GM23338 (cell line): ENCODE measurements around the gene ROS1. TPM values are rescaled to one million over a fixed set of nuclear protein-coding genes. Genes with fewer than 3 reads are reported as not detected.

Source experiments
- ATAC-seq: fragments of 200-7000 bp; cut with Tn5 transposase; 3 replicates; pipeline ENCODE4 v1.9.1; 2020
- DNase-seq: peaks from one replicate; pipeline ENCODE4 v3.0.0-alpha.2; 2015; ENCODE audit warnings: low spot score
- H2AFZ ChIP-seq: fragments of 200-600 bp; sonication (generic); 2 replicates; pipeline ENCODE4 v1.8.0; 2016; ENCODE audit warnings: antibody characterized with exemption, mild to moderate bottlenecking, moderate library complexity
- H3F3A ChIP-seq: fragments of 200-600 bp; sonication (generic); replicated peaks from 2 replicates; pipeline ENCODE4 v1.8.0; 2017; ENCODE audit warnings: antibody characterized with exemption, mixed run types, low read depth
- H3K27ac ChIP-seq: fragments of 200-600 bp; sonication (generic); 2 replicates; pipeline ENCODE4 v1.6.1; 2016; ENCODE audit warnings: low read depth
- H3K27me3 ChIP-seq: fragments of 200-600 bp; sonication (generic); 2 replicates; pipeline ENCODE4 v1.8.0; 2016; ENCODE audit warnings: mild to moderate bottlenecking, mixed run types, moderate library complexity; ENCODE audit not compliant: insufficient read depth
- H3K36me3 ChIP-seq: fragments of 200-600 bp; sonication (generic); 2 replicates; pipeline ENCODE4 v1.8.0; 2016; ENCODE audit warnings: mild to moderate bottlenecking; ENCODE audit not compliant: insufficient read depth
- H3K4me1 ChIP-seq: fragments of 200-600 bp; sonication (generic); 2 replicates; pipeline ENCODE4 v1.8.0; 2016; ENCODE audit warnings: mild to moderate bottlenecking, moderate library complexity; ENCODE audit not compliant: insufficient read depth
- H3K4me2 ChIP-seq: fragments of 200-600 bp; sonication (generic); 2 replicates; pipeline ENCODE4 v1.7.1; 2017; ENCODE audit warnings: mixed run types
- H3K4me3 ChIP-seq: fragments of 200-600 bp; sonication (generic); 2 replicates; pipeline ENCODE4 v1.6.1; 2016; ENCODE audit warnings: mixed run types
- H3K79me2 ChIP-seq: fragments of 200-600 bp; sonication (generic); replicated peaks from 2 replicates; pipeline ENCODE4 v1.8.0; 2017; ENCODE audit warnings: mild to moderate bottlenecking; ENCODE audit not compliant: insufficient read depth
- H3K9me2 ChIP-seq: fragments of 200-600 bp; sonication (generic); 2 replicates; pipeline ENCODE4 v1.8.0; 2017; ENCODE audit not compliant: insufficient read depth
- H4K20me1 ChIP-seq: fragments of 200-600 bp; sonication (generic); replicated peaks from 2 replicates; pipeline ENCODE4 v1.8.0; 2017; ENCODE audit warnings: mild to moderate bottlenecking; ENCODE audit not compliant: insufficient read depth
- H3K27ac Mint-ChIP-seq: 2 replicates; pipeline ENCODE4 v1.8.0; 2020; ENCODE audit warnings: inconsistent platforms, mild to moderate bottlenecking, moderate library complexity, mixed read lengths
- H3K27me3 Mint-ChIP-seq: 3 replicates; pipeline ENCODE4 v1.8.0; 2022; ENCODE audit warnings: low read depth, mild to moderate bottlenecking, moderate library complexity, mixed read lengths, inconsistent platforms; ENCODE audit not compliant: insufficient read depth, poor library complexity
- H3K36me3 Mint-ChIP-seq: 3 replicates; pipeline ENCODE4 v1.8.0; 2021; ENCODE audit warnings: low read depth, mild to moderate bottlenecking, inconsistent platforms, moderate library complexity, mixed read lengths
- H3K4me1 Mint-ChIP-seq: 3 replicates; pipeline ENCODE4 v1.8.0; 2020; ENCODE audit warnings: mild to moderate bottlenecking, inconsistent platforms, mixed read lengths
- H3K4me3 Mint-ChIP-seq: 3 replicates; pipeline ENCODE4 v1.8.0; 2021; ENCODE audit warnings: moderate library complexity, mild to moderate bottlenecking, inconsistent platforms, mixed read lengths
- H3K9me3 Mint-ChIP-seq: 3 replicates; pipeline ENCODE4 v1.8.0; 2020; ENCODE audit warnings: moderate library complexity, mild to moderate bottlenecking, inconsistent platforms, mixed read lengths
- ETS1 ChIP-seq: IDR thresholded peaks from 2 replicates; pipeline ENCODE4 v1.6.1; 2016; ENCODE audit warnings: antibody characterized with exemption
- JUNB ChIP-seq: IDR thresholded peaks from one replicate; pipeline ENCODE4 v1.6.1; 2016; ENCODE audit warnings: antibody characterized with exemption; ENCODE audit not compliant: unreplicated experiment
- NANOG ChIP-seq: IDR thresholded peaks from 2 replicates; pipeline ENCODE4 v1.6.1; 2016; ENCODE audit warnings: antibody characterized with exemption, borderline replicate concordance
- STAT1 ChIP-seq: IDR thresholded peaks from one replicate; pipeline ENCODE4 v1.6.1; 2016; ENCODE audit warnings: antibody characterized with exemption; ENCODE audit not compliant: unreplicated experiment
- ZNF114 ChIP-seq: fragments of 250-450 bp; sonication (Bioruptor Pico); IDR thresholded peaks from 2 replicates; pipeline ENCODE4 v1.5.0; 2020; ENCODE audit warnings: mild to moderate bottlenecking, moderate library complexity
- ZNF331 ChIP-seq: fragments of 250-450 bp; sonication (Bioruptor Pico); IDR thresholded peaks from 2 replicates; pipeline ENCODE4 v1.5.0; 2020; ENCODE audit warnings: low read depth, mild to moderate bottlenecking, moderate library complexity
- ZNF462 ChIP-seq: fragments of 250-450 bp; sonication (Bioruptor Pico); IDR thresholded peaks from 2 replicates; pipeline ENCODE4 v1.5.0; 2020; ENCODE audit warnings: mild to moderate bottlenecking, moderate library complexity
- polyA plus RNA-seq: library from polyadenylated mRNA; unstranded; fragments of >200 nt; fragmentation: Nextera tagmentation; extraction: Ambion mirVana; gene quantifications from 2 replicates; pipeline ENCODE4 v1.2.1, GENCODE V29; 2016
- total RNA-seq: library from RNA; depleted of rRNA; stranded (reverse); fragments of >200 nt; shearing (Covaris generic); gene quantifications from 2 replicates; pipeline ENCODE4 v1.2.3, GENCODE V29; 2014

ROS1 gene
- total and polyA plus RNA-seq, 2 experiments from 2014 or later, result not detected

- ATAC-seq, result no peak
- no peaks in the 10 kb centered on the region for H3K27me3 ChIP-seq
- Mint-ChIP-seq H3K36me3 (no peaks in the 10 kb centered on the region), H3K27me3 (no peaks in the 10 kb centered on the region), H3K27ac (no peak overlapping the region), H3K4me3 (no peak overlapping the region), H3K4me1 (peaks cover 5% of the 10 kb centered on the region), H3K9me3 (peaks cover 5% of the 10 kb centered on the region; the same call in 2 of the 3 replicates)
- H3K9me2 ChIP-seq, result peaks cover 11% of the 10 kb centered on the region
- no peaks in the 10 kb centered on the region for H3F3A ChIP-seq
- no peaks in the 10 kb centered on the region for H3K36me3 ChIP-seq
- H3K27ac ChIP-seq, result no peak overlapping the region
- no peak overlapping the region for H3K4me3 ChIP-seq
- TF ChIP-seq NANOG (no peak), ZNF331 (no peak), ZNF462 (CRISPR knock-in tag) (no peak), JUNB (no peak), ETS1 (no peak), STAT1 (no peak), ZNF114 (CRISPR knock-in tag) (no peak)
- no peaks in the 10 kb centered on the region for H4K20me1 ChIP-seq
- H2AFZ ChIP-seq, result no peak overlapping the region
- H3K4me2 ChIP-seq, result no peak overlapping the region
- no peak for DNase-seq
- H3K4me1 ChIP-seq, result 0 out of 2 replicates have a peak, but pooled peaks cover 5% of the 10 kb centered on the region
- no peaks in the 10 kb centered on the region for H3K79me2 ChIP-seq
Measured at GRCh38 chr6:117327149-117328004, 98.4 kb downstream of the ROS1 start.
